HepG2 (cell line): ENCODE data around the gene CD79A.

Experiments used
- E2F5 ChIP-seq: sonication (generic); formaldehyde crosslinking; conservative IDR thresholded peaks from 2 replicates; pipeline ENCODE4 v1.4.0; 2020; ENCODE audit warnings: missing genetic modification reagents
- ETS1 ChIP-seq: sonication (generic); formaldehyde crosslinking; IDR thresholded peaks from 2 replicates; pipeline ENCODE4 v1.4.0; 2020; ENCODE audit warnings: missing genetic modification reagents
- HMG20A ChIP-seq: IDR thresholded peaks from 2 replicates; pipeline ENCODE4 v1.6.1; 2016; ENCODE audit warnings: borderline replicate concordance
- MIER3 ChIP-seq: IDR thresholded peaks from 2 replicates; pipeline ENCODE4 v1.6.1; 2016; ENCODE audit warnings: missing compliant biosample characterization, borderline replicate concordance
- NCOR1 ChIP-seq: fragments of 200-600 bp; sonication (generic); IDR thresholded peaks from 2 replicates; pipeline ENCODE4 v1.7.0; 2017; ENCODE audit warnings: antibody characterized with exemption, low read length, borderline replicate concordance
- NFATC3 ChIP-seq: sonication (generic); formaldehyde crosslinking; IDR thresholded peaks from 2 replicates; pipeline ENCODE4 v1.5.1; 2020; ENCODE audit warnings: mild to moderate bottlenecking, missing genetic modification reagents
- NFIC ChIP-seq: IDR thresholded peaks from 2 replicates; pipeline ENCODE4 v1.6.1; 2012; ENCODE audit warnings: mild to moderate bottlenecking, low read length, inconsistent platforms
- RBFOX2 ChIP-seq: fragments of 200-400 bp; formaldehyde crosslinking; IDR thresholded peaks from 2 replicates; pipeline ENCODE4 v1.6.1; 2017; ENCODE audit warnings: low read depth, mild to moderate bottlenecking, low read length
- ZC3H4 ChIP-seq: sonication (generic); formaldehyde crosslinking; IDR thresholded peaks from 2 replicates; pipeline ENCODE4 v1.4.0; 2020; ENCODE audit warnings: missing genetic modification reagents, borderline replicate concordance
- ZNF3 ChIP-seq: IDR thresholded peaks from 2 replicates; pipeline ENCODE4 v1.7.0; 2017; ENCODE audit warnings: inconsistent platforms

- TF ChIP-seq RBFOX2 (no peak), NFIC (no peak), NCOR1 (no peak), ZNF3 (CRISPR knock-in tag) (no peak), ZC3H4 (no peak), E2F5 (CRISPR knock-in tag) (no peak), MIER3 (CRISPR knock-in tag) (no peak), HMG20A (CRISPR knock-in tag) (no peak), NFATC3 (CRISPR knock-in tag) (no peak), ETS1 (CRISPR knock-in tag) (no peak)
These were observed 29.2 kb downstream of the CD79A start for GRCh38 chr19:41906271-41906670.
